ENCODE data around the gene FOXP1. TPM values are rescaled to one million over a fixed set of nuclear protein-coding genes. Genes with fewer than 3 reads are reported as not detected.

The FOXP1 gene
- total and polyA plus RNA-seq, 2 of the 13 experiments (the other 11 are each of a cell fraction or from before 2014, with no cell fraction given) = 40.4 to 59.0 TPM

GRCh38 chr3:71311661-71312046 is 271.9 kb downstream of the FOXP1 start (continued):
- TF ChIP-seq, protein P1, sequence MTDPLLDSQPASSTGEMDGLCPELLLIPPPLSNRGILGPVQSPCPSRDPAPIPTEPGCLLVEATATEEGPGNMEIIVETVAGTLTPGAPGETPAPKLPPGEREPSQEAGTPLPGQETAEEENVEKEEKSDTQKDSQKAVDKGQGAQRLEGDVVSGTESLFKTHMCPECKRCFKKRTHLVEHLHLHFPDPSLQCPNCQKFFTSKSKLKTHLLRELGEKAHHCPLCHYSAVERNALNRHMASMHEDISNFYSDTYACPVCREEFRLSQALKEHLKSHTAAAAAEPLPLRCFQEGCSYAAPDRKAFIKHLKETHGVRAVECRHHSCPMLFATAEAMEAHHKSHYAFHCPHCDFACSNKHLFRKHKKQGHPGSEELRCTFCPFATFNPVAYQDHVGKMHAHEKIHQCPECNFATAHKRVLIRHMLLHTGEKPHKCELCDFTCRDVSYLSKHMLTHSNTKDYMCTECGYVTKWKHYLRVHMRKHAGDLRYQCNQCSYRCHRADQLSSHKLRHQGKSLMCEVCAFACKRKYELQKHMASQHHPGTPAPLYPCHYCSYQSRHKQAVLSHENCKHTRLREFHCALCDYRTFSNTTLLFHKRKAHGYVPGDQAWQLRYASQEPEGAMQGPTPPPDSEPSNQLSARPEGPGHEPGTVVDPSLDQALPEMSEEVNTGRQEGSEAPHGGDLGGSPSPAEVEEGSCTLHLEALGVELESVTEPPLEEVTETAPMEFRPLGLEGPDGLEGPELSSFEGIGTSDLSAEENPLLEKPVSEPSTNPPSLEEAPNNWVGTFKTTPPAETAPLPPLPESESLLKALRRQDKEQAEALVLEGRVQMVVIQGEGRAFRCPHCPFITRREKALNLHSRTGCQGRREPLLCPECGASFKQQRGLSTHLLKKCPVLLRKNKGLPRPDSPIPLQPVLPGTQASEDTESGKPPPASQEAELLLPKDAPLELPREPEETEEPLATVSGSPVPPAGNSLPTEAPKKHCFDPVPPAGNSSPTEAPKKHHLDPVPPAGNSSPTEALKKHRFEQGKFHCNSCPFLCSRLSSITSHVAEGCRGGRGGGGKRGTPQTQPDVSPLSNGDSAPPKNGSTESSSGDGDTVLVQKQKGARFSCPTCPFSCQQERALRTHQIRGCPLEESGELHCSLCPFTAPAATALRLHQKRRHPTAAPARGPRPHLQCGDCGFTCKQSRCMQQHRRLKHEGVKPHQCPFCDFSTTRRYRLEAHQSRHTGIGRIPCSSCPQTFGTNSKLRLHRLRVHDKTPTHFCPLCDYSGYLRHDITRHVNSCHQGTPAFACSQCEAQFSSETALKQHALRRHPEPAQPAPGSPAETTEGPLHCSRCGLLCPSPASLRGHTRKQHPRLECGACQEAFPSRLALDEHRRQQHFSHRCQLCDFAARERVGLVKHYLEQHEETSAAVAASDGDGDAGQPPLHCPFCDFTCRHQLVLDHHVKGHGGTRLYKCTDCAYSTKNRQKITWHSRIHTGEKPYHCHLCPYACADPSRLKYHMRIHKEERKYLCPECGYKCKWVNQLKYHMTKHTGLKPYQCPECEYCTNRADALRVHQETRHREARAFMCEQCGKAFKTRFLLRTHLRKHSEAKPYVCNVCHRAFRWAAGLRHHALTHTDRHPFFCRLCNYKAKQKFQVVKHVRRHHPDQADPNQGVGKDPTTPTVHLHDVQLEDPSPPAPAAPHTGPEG (CRISPR knock-in tag; IDR thresholded peaks at IDR 0.05) = no peak
- TF ChIP-seq, protein P2, sequence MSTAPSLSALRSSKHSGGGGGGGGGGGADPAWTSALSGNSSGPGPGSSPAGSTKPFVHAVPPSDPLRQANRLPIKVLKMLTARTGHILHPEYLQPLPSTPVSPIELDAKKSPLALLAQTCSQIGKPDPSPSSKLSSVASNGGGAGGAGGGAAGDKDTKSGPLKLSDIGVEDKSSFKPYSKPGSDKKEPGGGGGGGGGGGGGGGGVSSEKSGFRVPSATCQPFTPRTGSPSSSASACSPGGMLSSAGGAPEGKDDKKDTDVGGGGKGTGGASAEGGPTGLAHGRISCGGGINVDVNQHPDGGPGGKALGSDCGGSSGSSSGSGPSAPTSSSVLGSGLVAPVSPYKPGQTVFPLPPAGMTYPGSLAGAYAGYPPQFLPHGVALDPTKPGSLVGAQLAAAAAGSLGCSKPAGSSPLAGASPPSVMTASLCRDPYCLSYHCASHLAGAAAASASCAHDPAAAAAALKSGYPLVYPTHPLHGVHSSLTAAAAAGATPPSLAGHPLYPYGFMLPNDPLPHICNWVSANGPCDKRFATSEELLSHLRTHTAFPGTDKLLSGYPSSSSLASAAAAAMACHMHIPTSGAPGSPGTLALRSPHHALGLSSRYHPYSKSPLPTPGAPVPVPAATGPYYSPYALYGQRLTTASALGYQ (CRISPR knock-in tag; IDR thresholded peaks at IDR 0.05) = no peak

GRCh38 chr3:71310980-71311660 is 272.4 kb downstream of the FOXP1 start:
- in situ Hi-C loops (cut with HindIII; ENCODE audit: extremely low pct_ligation_motif_present, low pct_unique_long_range_greater_than_20kb) = no loop called here
- Histone ChIP-seq H3K4me3 (replicated peaks in 1 of 3; ENCODE audit: insufficient read depth in 1 of 3, low read depth in 2 of 3, low read length in 3 of 3) (no peak overlapping the region), H3K4me2 (ENCODE audit: low read depth, low read length) (no peak overlapping the region), H3K79me2 (ENCODE audit: insufficient read depth, low read length) (peaks cover 10% of the 10 kb centered on the region), H3K9ac (ENCODE audit: insufficient read depth, low read depth, low read length) (no peak overlapping the region), H3K27ac (ENCODE audit: extremely low read length, insufficient read depth, low read length) (no peak overlapping the region), H4K20me1 (ENCODE audit: insufficient read depth, low read length) (no peaks in the 10 kb centered on the region), H3K9me3 (ENCODE audit: low read length) (no peaks in the 10 kb centered on the region), H3K36me3 (replicated peaks in 1 of 2; ENCODE audit: control insufficient read depth in 1 of 2, insufficient read depth in 2 of 2, low read length in 2 of 2) (peaks cover 1 to 12% of the 10 kb centered on the region in 2 experiments; a peak in 1 of 5 replicates), H3K27me3 (ENCODE audit: control insufficient read depth in 1 of 2, insufficient read depth in 2 of 2, low read length in 2 of 2) (no peaks in the 10 kb centered on the region), H3K4me1 (ENCODE audit: insufficient read depth, low read length) (peaks cover 36% of the 10 kb centered on the region), H2AFZ (ENCODE audit: low read length) (no peak overlapping the region)
- ATAC-seq (no peak), FAIRE-seq (no peak), DNase-seq (ENCODE audit: low spot score) (no peak)
- no TSS peak for BruUV-seq (replicated peaks)
- CTCF ChIA-PET (ENCODE audit: low intra/inter-chr PET ratio, low total read pairs) = no interaction called here
- POLR2A ChIA-PET = no interaction called here
- 100% methylated on average over 9 of the region's 9 CpGs for WGBS (ENCODE audit: low lambda C conversion rate)
- intact Hi-C loops (cut with micrococcal nuclease; ENCODE audit: unreplicated experiment) = no loop called here
- TF ChIP-seq, protein P3, sequence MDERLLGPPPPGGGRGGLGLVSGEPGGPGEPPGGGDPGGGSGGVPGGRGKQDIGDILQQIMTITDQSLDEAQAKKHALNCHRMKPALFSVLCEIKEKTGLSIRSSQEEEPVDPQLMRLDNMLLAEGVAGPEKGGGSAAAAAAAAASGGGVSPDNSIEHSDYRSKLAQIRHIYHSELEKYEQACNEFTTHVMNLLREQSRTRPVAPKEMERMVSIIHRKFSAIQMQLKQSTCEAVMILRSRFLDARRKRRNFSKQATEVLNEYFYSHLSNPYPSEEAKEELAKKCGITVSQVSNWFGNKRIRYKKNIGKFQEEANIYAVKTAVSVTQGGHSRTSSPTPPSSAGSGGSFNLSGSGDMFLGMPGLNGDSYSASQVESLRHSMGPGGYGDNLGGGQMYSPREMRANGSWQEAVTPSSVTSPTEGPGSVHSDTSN (CRISPR knock-in tag; IDR thresholded peaks at IDR 0.05) = no peak
- TF ChIP-seq ZNF782 (CRISPR knock-in tag; IDR thresholded peaks at IDR 0.05; ENCODE audit: borderline replicate concordance) (no peak), ZNF766 (CRISPR knock-in tag; IDR thresholded peaks at IDR 0.05; ENCODE audit: borderline replicate concordance) (no peak), KDM1A (CRISPR knock-in tag; IDR thresholded peaks at IDR 0.05) (no peak), ZNF878 (CRISPR knock-in tag; IDR thresholded peaks at IDR 0.05) (no peak)
